Ovary (tissue), 3 donors: ENCODE measurements around the gene SOWAHD.

Experiments
- EP300 ChIP-seq: sonication (generic); formaldehyde crosslinking; IDR thresholded peaks from one replicate; pipeline ENCODE4 v1.6.1; 2017; ENCODE audit warnings: antibody characterized with exemption
- POLR2A ChIP-seq: fragments of 450-650 bp; IDR thresholded peaks from one replicate; pipeline ENCODE4 v1.6.1; 2017; ENCODE audit warnings: antibody characterized with exemption, mild to moderate bottlenecking, moderate library complexity
- TF ChIP-seq, protein P1 (sequence below), 3 donors: fragments of 450-650 bp in 2 of 3; fragments of 200-600 bp in 1 of 3; IDR thresholded peaks; one replicate each; pipeline versions ENCODE4 v1.5.1 to v1.8.0; 2016 to 2022; ENCODE audit warnings: antibody characterized with exemption in 3 of 3, mild to moderate bottlenecking in 1 of 3
- donor health status: DM: no; HTN: no; CAD: no.

GRCh38 chrX:119756926-119757635 is 1.3 kb upstream of the SOWAHD start:
- TF ChIP-seq, protein P1, sequence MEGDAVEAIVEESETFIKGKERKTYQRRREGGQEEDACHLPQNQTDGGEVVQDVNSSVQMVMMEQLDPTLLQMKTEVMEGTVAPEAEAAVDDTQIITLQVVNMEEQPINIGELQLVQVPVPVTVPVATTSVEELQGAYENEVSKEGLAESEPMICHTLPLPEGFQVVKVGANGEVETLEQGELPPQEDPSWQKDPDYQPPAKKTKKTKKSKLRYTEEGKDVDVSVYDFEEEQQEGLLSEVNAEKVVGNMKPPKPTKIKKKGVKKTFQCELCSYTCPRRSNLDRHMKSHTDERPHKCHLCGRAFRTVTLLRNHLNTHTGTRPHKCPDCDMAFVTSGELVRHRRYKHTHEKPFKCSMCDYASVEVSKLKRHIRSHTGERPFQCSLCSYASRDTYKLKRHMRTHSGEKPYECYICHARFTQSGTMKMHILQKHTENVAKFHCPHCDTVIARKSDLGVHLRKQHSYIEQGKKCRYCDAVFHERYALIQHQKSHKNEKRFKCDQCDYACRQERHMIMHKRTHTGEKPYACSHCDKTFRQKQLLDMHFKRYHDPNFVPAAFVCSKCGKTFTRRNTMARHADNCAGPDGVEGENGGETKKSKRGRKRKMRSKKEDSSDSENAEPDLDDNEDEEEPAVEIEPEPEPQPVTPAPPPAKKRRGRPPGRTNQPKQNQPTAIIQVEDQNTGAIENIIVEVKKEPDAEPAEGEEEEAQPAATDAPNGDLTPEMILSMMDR (IDR thresholded peaks at IDR 0.05), result no peak
- TF ChIP-seq POLR2A (no peak), EP300 (no peak)
